CD4-positive, alpha-beta T cell treated with Interleukin-12 subunit alpha and Interleukin-12 subunit beta, for 1 hour (primary cell): ENCODE measurements around the gene FAM32A.

Experiments used
- DNase-seq: peaks from one replicate; pipeline ENCODE4 v3.0.0-alpha.2; 2020

The FAM32A gene

GRCh38 chr19:16185123-16185767 is at the start of gene FAM32A:
TSS of gene FAM32A (plus strand) at chr19:16185410. CDS start at chr19:16185443, 33 bp downstream.
- DNase-seq: peak; percentile 99

- DNase-seq: no peak
Measured at GRCh38 chr19:16135430-16136127, 49.6 kb upstream of the FAM32A start.

DNA sequence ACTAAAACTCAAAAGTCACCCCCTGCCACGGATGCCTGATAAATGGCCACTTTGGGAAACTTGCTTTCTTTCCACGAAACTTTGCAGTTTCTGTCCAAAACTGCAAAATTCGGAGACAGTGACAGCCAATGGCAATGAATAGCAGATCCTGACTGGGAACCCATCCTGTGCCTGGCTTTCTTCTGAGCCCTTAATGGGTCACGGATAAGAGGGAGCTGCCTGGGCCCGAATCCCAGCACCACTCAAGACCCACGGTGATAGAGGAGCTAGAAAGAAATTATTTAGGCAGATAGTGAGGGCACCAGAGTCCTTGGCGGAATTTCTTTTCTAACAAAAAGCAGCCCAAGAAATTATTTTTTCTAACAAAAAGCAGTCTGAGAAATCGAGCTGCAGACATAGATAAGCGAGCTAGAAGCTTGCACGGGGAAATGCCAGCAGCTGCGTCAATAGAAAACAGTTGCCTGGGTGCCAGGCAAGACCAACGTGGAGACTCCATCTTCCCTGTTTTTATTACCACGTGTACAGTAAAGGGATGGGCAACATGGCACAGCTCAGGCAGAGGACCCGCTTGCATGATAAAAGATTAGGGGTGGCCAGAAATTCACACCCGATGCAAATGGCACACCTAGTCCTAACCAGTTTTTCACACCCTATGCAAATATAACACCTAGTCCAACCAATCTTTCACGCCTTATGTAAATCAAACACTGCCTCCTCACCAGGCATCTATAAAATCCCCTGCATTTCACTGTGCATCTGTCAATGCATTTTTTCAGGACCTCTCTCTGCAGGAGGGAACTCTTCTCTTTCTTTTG is 48.8 kb upstream of the FAM32A start:
- DNase-seq: no peak

GRCh38 chr19:16139752-16140151 is 45.5 kb upstream of the FAM32A start:
- no peak for DNase-seq

GRCh38 chr19:16141043-16141442 is 44.2 kb upstream of the FAM32A start:
- no peak for DNase-seq

DNA sequence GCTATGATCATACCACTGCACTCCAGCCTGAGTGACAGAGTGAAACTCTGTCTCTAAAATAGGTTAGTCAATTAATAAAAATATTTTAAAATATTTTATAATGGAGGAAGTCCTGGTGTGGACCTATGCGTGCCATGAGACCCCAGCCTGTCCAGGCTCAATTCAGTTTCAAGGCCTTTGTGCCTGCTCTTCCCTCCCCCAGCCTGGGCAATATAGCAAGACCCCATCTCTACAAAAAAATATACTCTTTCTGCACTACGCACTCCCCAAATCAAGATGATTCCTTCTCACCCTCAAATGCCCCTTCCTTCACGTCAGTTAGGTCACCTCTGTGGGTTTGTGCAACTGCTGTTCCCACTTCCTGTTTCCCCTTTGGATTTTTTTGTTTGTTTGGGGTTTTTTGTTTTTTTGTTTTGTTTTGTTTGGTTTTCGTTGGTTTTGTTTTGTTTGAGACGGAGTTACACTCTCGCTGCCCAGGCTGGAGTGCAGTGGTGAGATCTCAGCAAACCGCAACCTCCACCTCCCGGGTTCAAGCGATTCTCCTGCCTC is 43.1 kb upstream of the FAM32A start:
- no peak for DNase-seq

GRCh38 chr19:16143399-16144215 is 41.6 kb upstream of the FAM32A start, which contains the start of gene HSH2D:
TSS of gene HSH2D (plus strand) at chr19:16143685. CDS start at chr19:16148751, 5,066 bp downstream.
- peak; percentile 81 for DNase-seq

GRCh38 chr19:16144216-16144581 is 41.0 kb upstream of the FAM32A start:
- DNase-seq: no peak

DNA sequence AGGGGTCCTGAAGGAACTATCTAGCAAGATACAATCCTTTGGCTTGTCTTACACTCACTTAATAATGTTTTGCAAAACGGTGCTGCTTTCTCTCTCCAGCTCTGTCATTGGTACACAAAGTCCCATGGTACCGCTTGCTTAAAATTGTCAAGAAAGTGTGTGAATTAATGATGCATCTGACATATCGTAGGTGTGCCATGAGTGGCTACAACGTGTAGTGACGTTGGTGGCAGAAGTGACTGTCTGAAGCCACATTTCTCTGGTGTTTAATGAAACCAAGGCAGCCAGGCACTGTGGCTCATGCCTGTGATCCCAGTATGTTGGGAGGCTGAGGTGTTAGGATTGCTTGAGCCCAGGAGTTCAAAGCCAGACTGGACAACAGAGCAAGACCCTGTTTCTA is 39.1 kb upstream of the FAM32A start:
- DNase-seq: no peak

DNA sequence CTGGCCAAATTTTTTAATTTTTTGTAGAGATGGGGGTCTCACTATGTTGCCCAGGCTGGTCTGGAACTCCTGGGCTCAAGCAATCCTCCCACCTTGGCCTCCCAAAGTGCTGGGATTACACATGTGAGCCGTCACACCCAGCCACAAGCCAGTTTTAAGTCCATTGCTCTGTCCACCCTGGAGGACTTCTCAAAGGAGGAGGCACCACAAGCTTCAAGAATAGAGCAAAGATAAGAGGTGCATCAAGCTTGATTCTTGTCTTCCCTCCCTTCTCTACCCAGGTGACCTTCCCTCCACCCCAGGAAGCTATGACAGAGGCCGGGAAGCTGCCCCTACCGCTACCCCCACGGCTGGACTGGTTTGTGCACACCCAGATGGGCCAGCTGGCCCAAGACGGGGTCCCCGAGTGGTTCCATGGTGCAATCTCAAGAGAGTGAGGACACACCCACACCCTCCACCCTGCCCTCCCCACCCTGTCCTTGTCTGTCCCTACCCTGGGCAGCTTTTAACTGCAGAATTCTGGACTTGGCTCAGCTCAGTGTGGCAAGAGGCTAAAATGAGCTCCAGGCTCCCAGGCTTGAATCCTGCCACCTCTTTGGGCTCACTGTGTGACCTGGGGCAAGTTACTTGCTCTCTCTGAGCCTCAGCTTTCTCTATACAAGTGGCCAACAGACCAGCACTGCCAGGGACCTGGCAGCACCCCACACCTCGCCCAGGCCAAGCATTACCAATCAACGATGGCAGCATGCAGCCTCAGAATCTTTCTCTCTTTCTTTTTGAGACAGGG is 36.6 kb upstream of the FAM32A start:
- DNase-seq: no peak

- DNase-seq: no peak
Measured at GRCh38 chr19:16153582-16154336, 31.5 kb upstream of the FAM32A start.

DNA sequence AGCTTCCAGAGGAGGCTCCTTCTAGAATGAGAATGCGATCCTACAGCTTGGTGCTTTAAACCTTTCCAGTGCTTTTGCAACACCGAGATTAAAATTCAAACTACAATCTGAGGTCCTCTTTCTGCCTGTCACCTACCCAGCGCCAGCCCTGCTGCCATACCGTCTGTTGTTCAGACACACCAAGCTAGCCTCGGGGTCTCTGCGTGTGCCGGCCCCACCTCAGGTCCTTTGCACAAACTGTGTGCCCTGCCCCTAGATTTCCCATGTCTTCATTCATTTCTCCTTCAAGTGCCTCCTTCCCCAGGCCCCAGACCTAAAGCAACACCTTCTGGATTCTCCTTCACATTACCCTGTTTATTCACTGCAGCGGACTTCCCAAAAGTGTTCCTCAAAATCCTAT is 30.7 kb upstream of the FAM32A start:
- no peak for DNase-seq

GRCh38 chr19:16155128-16155527 is 30.1 kb upstream of the FAM32A start:
- DNase-seq: no peak

- DNase-seq: no peak
Measured at GRCh38 chr19:16156904-16157303, 28.3 kb upstream of the FAM32A start.

GRCh38 chr19:16157601-16158000 is 27.6 kb upstream of the FAM32A start:
- DNase-seq: no peak

- DNase-seq: no peak
Measured at GRCh38 chr19:16159655-16160054, 25.6 kb upstream of the FAM32A start.

DNA sequence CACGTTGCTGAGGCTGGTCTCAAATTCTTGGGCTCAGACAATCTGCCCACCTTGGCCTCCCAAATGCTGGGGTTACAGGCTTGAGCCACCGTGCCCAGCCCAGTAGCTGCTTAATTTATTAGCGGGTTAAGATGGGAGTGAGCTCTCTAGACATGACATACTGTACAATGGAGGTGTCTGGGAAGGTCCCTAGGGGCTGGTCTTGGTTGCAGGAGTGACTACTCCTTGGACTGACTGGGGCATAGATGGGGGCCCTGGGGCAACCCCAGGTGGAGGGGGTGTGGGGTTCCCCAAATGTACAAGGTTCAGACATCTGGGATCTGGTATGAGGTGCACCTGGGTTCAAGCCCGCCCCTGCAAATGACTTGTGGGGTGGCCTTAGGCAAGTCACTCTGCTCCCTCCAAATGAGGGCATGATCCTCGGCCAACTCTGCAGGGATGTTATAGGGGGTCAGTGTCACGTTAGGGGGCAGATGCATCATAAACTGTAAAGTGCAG is 24.7 kb upstream of the FAM32A start:
- DNase-seq: no peak

- DNase-seq: no peak
Measured at GRCh38 chr19:16160943-16161560, 24.2 kb upstream of the FAM32A start.

- no peak for DNase-seq
Measured at GRCh38 chr19:16161840-16162239, 23.4 kb upstream of the FAM32A start.

- no peak for DNase-seq
Measured at GRCh38 chr19:16164222-16164890, 20.9 kb upstream of the FAM32A start.
